GM21723 (cell line): ENCODE measurements around the gene SLAIN2.
"Not testable (repeated sequence)": the region's sequence is repeated elsewhere in the genome, so short reads cannot be mapped to it uniquely, and the experiment has no call there.

Experiments used
- ATAC-seq: cut with Tn5 transposase; IDR thresholded peaks from one replicate; pipeline ENCODE4 v1.9.1; 2021; ENCODE audit warnings: mild to moderate bottlenecking, moderate library complexity; ENCODE audit not compliant: unreplicated experiment

The SLAIN2 gene

DNA sequence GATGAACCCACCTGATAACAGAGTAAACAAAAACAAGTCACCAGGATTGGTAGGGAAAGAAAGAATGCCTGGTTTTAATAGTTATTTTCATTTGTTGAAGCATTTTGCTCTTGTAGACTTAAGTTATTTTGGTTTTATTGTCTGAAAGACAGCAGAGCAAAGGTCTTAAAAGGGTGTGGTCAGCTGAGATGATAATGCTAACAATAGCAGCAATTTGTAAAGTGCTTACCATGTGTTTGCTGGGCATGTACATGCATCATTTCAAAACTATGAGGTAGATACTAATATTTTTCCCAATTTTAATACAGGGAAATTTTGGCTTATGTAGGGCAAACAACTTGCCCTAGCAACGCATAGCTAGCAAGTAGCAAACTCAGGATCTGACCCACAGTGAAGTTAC is 95.0 kb downstream of the SLAIN2 start:
- no peak for ATAC-seq

DNA sequence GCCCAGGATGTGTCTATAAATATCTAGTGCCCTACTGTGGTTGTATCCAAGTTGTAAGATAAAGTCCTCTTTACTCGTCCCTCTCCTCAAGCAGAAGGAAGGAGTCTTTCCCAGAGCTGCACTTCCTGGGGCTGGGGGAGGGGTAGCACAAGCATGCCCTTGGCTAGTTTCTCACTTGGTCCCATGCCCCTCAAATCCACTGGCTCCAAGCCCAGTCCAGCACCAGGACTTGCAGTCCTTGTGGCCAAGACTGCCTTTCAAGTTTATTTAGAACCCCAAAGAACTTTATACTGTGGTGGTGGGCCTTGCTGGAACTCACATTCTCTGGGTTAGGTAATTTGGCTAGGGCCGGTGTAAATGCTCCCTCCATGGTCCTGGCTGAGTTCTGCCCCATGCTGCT is 98.7 kb downstream of the SLAIN2 start:
- no peak for ATAC-seq

DNA sequence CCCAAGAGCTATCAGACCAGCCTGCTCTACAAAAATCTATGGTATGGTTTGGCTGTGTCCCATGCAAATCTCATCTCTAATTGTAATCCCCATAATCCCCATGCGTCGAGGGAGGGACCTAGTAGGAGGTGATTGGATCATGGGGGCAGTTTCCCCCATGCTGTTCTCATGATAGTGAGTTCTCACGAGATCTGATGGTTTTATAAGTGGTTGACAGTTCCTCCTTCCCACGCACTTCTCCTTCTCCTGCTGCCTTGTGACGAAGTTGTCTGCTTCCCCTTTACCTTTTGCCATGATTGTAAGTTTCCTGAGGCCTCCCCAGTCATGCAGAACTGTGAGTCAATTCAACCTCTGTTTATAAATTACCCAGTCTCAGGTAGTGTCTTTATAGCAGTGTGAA is 99.6 kb downstream of the SLAIN2 start:
- ATAC-seq = not testable (repeated sequence)

DNA sequence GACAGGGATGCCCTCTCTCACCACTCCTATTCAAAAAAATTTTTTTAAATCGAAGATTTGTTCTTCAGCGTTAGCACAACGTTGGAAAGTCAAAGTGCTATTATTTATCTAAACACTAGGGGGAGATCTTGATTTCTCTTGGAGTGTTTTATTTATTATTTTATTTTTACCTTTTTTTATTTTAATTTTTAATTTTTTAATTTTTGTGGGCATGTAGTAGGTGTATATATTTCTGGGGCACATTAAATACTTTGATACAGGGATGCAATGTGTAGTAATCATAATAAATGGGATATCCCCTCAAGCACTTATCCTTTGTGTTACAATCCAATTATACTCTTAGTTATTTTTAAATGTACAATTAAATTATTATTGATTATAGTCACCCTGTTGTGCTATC is 104.4 kb downstream of the SLAIN2 start:
- no peak for ATAC-seq

DNA sequence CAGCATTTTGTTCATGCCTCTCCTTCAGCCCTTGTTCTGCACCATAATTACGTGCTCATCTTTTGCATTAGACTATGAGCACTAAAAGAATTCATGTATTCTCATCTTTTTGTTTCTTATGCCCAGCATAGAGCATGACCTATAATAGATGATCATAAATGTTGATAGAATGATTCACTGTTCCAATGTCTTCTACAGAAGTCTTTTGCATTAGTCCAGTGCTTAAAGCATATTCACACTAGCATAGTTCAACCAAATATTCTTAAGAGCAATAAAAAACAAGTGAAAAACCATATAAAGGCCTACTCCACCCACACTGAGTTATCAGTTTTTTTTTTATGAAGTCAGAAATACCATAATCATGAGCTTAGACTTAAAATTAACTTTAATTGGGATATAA is 105.3 kb downstream of the SLAIN2 start:
- ATAC-seq = no peak

DNA sequence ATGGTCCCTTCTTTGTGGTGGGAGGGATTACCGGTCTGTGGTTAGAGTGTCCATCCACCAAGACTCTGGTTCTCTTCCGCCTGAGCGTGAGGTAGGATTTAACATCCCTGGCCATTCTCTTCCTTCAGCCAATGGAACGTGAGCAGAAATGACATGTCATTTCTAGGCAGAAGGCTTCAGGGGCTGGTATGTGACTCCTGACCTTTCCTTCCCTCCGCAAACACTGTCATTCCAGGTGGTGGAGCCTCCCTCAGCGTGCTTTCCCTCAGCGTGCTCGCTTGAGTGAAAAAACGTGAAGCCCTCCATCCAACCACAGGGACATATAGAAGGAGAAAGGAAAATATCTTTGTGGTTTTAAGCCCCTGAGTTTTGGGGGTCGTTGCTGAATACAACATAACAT is 107.8 kb downstream of the SLAIN2 start:
- ATAC-seq = no peak

DNA sequence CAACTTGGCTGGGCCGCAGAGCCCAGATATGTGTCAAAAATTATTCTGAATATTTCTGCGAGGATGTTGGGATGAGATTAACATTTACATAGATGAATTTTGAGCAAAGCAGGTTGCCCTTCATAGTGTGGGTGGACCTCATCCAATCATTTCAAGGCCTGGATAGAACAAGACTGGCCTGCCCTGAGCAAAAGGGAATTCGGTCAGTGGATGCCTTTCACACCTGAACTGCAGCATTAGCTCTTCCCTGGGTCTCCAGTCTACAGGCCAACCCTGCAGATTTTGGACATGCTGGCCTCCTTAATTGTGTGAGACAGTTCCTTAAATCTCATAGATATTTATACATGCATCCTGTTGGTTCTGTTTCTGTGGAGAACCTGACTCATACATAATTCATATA is 109.4 kb downstream of the SLAIN2 start:
- no peak for ATAC-seq

DNA sequence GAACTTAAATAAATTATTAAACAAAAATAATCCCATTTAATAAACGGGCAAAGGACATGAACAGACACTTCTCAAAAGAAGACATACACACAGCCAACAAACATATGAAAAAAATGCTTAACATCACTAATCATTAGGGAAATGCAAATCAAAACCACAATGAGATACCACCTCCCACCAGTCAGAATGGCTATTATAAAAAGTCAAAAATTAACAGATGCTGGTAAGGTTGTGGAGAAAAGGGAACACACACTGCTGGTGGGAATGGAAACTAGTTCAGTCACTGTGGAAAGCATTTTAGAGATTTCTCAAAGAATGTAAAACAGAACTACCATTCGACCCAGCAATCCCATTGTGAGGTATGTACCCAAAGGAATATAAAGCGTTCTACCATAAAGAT is 110.3 kb downstream of the SLAIN2 start:
- not testable (repeated sequence) for ATAC-seq

DNA sequence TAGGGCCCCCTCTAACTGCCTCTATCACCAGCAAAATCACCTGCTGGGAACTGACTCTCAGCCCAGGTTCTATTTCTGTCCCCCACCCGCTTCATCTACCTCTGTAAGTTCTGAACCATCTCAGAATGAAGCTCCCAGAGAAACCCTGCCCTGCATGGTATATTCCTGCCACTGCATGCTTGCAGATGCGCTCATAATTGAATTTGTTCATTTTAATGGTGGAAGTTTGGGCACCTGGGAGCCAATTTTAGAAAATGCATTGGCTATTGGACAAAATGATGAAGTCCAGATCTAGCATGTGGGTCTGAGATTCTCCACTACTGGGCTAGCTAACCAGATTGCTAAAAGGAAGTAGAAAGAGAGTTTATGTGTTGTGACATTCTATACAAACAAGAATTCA is 113.3 kb downstream of the SLAIN2 start:
- no peak for ATAC-seq

DNA sequence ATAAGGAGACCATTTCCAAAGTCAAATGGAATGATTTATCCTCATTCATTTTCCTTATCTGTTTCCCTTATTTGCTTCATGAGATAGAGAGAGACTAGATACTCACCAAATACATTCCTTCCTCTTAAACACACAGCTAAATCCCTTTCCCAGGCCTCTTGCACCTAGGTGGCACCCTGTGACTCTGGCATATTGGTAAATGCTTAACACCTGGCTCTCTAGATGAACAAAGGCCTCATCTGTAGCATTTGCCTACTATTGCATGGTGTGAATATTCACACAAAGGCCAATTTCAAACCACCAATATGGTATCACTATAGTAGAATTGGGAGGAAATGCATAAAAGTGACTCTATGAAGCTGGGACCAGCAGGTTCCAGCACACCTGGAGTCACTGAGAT is 119.7 kb downstream of the SLAIN2 start:
- no peak for ATAC-seq

DNA sequence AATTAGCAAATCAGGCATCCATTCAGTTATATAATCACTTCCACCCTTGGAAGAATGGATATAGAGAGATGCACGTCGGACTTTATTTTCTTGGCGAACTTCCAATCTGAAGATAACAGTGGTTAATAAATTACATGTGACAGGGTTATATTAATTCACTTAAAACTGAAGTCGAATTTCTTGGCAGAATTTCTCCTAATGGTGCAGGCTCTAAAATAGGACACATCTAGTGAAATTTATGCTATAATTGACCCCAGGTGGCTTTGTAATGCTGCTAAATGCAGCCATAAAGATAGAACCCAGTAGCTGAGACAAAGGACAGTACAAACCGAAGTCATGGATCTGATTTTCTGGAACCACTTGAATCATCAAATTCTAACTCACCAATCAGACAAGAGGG is 121.0 kb downstream of the SLAIN2 start:
- ATAC-seq = no peak

DNA sequence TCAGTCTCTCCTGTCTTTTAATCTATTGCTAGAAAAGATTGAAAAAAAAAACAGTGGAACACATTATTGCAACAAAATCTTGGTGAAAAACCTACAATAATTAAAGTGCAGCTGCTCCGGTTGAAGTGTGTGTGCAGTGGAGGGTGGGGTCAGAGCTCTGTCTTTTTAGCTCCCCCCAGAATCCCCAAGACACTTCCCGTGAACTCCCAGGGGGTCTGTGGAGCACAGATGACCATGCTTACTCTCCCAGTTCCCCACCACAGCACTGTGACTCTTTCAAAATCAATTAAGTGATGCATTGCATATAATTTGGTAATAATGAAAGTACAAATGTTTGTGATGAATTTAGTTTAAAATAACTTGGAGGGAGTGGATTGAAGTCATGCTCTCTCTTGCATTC is 126.1 kb downstream of the SLAIN2 start:
- ATAC-seq = no peak

DNA sequence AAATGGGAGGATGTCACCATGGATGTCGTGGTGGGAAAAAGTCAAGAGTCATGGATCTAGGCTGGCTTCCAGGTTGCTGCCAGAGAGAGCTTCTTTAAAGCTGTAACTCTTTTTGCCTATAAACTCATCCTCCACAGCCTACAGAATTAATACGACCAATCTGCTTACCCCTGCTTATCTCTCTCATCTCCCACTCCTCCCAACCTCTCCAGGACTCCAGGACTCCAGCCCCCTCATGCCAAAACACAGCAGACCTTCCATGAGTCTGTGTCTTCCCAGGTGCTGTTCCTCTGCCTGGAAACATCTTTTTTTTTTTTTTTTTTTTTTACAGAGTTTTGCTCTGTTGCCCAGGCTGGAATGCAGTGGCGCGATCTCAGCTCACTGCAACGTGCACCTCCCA is 126.6 kb downstream of the SLAIN2 start:
- no peak for ATAC-seq

DNA sequence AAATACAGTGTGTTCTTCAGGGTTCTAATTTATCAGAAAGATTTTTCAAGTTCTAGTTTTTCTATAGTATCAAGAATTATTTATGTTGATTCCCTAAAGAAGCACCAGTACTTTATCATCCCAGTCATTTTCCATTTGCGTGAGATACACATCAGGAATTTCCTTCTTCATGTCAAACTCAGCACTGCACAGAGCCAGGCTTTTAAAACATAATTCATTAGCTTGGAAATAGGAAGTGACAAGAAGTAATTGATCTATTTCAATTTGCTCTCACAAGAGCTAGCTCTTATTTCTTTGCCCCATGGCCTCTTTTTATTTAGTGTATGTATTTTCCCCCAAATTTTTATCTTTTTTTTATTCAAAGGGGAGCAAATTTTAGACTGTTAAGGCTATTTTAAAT is 128.8 kb downstream of the SLAIN2 start:
- no peak for ATAC-seq

DNA sequence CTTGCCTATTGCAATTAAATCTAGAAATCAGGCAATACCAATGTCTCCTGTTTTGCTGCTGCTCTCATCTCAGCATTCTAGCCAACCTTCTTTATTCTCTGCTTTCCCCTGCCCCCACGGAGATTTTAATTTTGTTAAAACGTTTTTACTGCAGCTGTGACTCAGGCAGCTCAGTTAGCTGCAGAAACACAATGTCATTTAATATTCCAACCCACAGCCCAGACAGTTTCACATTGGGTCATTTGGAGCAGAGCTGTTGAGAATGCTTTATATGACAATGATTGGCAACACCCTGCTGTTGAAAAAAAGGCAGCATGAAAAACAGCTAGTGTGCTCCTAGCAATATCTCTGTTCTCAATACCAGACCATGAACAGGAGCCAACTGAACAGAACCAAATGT is 129.2 kb downstream of the SLAIN2 start:
- no peak for ATAC-seq

DNA sequence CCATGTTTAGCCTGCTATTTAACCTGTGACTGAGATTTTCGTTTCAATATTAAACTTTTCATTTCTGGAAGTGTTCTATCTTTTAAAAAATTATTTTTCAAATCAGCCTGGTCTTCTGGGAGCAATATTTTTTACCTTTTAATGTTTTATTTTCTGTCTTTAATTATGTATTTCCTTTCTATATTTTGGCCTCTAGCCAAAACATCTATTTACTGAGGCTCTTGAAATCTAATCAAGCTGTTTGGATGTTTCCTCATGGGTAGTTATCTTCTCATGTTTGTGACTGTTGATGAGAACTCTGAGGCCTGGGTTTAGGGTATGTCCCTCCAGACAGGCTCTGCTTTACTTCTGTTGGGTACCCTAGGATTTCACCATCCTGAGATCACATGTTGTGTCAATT is 131.5 kb downstream of the SLAIN2 start:
- ATAC-seq = no peak

DNA sequence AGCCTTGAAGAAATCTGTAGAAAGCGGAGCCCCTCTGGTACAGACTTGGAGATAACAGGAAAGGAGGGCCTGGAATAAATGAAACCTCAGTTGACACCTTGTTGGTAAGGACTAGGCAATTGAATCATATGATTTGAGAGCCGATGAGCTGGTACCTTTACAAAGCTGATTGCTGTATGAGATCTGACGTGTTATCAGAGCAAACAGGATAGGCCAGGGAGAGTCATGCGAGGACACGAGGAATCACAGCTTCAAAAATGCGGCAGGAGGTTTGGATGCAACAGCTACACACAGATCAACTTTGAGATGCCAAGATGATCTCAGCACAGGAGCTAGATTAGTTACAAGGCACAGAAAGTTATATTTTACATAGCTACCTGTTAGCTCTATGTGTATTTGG is 134.4 kb downstream of the SLAIN2 start:
- ATAC-seq = no peak
